ENCODE measurements around the gene DNAL4.

The DNAL4 gene

DNA sequence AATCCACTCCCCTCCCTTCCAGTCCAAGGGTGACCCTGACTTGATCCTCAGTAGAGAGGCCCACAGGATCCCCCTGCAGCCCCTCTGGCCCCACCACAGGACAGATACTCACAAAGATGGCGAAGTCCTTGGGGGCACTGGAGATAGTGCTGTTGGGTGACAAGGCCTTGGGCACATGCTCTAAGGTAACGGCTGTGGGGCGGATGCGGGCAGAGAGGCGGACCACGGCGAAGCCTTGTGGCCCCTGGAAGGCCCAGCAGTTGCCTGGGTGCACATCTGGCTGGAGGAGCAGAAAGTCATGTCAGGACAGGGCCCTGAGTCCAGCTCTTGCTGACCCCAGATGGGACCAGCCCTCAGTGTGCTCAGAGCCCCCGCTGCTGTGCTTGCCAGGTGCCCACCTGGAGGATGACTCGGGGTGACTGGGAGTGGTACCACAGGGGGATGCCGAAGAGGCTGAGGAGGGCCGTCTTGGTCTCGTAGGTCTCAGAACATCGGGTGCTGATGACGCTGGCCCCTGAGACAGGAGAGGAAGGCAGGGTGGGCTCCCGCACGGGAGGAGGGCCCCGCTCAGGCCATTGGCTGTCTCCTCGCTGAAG is 55.4 kb downstream of the DNAL4 start:
- no peak for DNase-seq (ENCODE audit: low spot score)

DNA sequence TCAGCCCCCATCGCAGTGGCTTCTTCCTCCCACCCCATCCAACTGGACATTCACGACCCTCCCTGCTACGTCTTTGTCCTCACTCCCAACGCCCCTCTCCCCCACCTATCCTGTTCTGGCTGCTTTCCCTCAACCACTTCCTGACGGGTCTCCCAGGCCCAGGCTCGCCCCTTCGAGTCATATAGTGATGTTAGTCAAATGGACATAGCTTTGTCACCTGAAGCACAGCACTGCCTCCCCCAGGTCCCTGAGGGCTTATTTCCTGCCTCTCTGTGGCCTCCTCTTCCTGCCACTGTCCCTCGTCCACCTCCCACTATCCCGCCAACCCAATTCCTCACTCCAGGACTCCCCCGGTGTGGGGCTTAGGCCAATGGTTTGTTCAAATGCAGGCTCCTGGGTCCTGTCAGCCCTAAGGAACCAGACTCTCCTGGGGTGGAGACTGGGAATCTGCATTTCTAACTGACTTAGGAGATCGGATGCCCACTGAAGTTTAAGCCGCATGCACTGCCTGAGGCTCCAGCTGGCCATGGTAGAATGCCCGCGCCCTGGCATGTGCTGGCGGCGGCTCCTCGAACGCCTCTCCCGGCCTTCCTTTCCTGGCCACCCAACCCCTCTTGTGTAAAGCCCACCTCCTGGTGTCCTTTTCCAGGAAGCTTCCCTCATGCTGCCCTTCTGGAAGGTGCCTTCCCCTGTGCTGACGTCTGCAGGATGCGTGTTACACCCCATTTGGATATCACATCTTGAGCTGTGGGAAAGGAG is 56.5 kb downstream of the DNAL4 start:
- DNase-seq (ENCODE audit: low spot score): no peak

DNA sequence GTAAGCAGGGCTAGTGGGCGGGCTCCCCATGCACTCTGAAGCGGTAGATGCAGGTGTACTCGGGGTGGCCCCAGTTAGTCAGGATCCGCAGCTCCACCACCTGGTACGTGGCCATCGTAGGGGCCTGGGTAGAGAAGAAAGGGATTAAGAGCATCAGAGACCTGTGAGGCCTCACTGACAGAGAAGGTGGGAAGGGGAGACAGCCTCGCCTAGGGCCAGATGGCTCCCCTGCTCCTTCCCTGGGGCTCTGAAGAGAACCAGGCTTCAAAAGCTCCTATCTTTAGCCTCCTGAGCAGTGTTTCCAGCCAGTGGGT is 57.7 kb downstream of the DNAL4 start:
- no peak for DNase-seq (ENCODE audit: low spot score)

DNA sequence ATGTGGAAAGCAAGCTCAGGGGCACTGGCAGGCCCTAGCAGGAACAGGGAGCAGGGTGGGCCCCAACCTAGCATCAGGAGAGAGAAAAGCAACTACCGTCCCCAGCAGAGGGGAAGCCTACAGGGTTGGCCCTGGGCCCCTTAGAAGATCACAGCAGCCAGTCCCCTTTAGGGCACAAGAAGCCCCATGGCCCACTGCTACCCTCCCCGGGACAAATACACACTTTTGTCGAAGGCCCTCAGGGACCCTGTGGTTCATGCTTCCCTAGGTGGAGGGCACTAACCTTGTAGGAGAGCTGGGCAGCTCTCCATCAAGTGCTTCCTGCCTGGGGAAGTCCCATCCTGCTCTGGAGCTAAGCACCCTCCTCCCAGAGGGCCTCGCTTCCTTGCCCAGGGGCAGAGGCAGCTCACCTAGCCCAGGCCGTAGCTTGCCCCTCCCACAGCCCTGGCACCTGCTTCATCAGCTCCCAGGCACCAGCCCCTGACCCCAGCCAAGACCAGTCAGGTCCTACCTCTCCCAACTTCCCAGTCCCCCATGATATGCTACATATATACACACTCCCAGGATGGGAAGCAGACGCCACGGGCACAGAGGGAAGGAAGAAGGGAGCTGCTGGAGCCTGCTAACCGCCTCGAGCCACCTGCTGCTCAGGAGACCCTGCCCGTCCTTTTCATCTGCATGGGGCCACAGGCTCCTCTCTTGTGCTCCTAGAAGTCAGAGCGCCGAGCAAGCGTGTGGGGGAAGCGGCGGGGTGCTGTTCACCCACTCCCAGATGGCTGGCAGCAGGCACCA is 58.3 kb downstream of the DNAL4 start:
- DNase-seq (ENCODE audit: low spot score): no peak

DNA sequence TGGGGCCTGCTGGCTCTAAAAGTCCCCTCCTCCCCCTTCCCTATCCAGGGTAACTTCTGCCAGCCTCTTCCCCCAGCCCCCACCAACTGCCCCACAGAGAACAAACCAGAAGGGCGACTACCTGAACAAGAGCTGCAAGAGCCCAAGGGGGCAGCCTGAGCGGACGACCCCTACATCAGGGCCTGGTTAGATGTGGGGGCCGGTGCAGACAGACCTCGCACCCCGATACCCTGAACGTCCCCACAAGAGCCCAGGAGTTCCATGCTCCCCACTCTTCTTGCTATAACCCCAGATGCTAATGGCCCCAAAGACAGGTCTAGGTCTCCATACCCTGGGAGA is 58.8 kb downstream of the DNAL4 start:
- no peak for DNase-seq (ENCODE audit: low spot score)

DNA sequence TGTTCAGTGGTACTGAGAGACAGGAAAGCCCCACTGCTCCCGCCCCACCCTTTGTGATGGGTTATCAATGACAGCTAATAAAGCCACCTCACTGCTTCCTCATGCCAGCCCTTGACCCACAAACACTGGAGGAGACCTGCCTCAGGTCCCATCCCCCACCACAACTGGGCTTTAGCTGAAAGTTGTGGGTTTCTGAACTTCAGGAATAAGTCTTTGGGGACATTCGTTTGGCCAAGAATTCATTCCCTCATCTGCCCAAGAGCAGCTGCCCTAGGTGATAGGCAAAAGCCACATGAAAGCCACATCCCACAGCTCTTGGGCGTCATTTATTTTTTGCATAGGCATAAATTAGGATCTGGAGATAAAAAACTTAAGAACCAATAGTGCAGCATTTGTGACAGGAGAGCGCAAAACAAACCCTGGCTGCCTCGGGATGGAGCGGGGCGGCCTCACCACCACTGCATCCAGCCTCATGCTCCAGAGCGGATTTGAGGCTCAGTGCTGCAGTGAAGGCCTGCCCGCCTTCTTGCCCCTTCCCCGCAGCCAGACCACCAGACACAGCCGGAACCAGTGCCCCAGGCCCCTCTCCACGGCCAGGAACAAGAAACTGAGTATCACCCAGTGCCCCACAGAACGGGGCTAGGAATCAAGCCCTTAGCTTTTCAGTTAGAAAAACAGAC is 59.4 kb downstream of the DNAL4 start:
- no peak for DNase-seq (ENCODE audit: low spot score)

DNA sequence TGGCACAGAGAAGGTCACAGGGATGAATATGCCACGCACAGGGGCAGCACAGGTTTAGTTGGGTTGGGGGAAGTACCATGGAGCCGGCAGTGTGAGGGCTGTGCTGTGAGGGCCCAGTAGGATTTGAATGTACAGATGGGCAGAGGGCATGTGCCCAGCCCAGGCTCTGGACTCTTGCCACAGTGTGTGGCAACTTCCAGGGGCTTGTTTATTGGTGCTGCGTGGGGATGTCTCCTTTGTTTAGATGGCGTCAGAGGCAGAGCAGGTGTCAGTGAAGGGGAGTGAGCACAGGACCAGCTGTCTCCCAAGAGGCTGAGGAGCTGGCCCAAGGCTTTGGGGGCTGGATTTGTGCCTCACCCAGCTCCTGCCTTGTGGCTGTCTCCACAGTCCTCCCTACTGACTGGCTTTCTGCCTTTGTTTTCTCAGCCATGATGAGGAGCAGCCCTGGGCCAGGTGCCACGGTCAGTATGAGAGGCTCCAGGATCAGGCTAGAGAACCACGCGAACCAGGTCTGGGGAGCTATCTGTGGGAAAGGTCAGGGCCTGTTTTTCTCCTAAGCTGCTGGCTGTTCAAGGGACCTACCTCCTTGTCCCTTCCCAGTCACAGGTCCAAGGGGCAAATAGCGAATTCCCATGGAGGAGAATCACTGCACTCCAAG is 60.1 kb downstream of the DNAL4 start:
- DNase-seq (ENCODE audit: low spot score): no peak

DNA sequence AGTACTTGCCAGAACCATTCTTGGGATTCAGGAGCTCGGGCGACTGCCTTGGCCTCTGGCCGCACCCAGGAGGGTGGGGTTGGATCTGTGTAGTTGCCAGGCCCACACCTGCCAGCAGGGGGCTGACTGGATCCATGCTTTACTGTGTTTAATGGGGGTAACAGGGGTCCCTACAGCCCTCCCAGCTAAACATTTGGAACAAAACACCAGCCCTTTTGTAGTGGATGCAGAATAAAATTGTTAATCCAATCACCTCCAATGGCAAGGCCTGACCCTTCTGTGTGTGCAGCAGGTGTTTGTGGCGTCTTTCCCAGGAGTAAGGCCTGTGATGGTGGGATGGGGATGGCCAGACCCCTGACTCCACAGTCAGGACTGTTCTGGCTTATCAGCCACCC is 60.6 kb downstream of the DNAL4 start:
- DNase-seq (ENCODE audit: low spot score): peak; percentile 62

DNA sequence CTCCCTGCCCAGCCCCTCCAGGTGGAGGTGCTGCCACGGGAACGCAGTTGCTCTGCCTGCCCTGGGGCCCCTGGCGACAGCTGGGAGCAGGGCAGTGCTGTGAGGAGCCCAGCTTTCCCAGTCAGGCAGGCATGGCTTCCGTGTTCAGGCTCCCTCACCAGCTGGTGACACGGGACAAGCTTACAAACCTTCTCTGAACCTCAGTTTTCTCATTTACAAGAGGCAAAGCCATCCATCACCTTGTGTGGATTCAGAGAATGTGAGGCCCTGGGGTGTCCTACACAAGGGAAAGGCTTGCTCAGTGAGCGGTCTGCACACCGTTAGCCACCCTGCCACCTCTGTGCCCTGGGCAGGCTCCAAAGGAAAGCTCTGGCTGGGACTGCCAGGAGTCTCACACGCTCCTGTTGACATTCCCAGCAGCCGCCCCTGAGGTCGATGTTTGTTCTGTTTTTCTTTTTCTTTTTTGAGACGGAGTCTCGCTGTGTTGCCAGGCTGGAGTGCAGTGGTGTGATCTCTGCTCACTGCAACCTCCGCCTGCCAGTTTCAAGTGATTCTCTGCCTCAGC is 61.6 kb downstream of the DNAL4 start:
- DNase-seq (ENCODE audit: low spot score): no peak

DNA sequence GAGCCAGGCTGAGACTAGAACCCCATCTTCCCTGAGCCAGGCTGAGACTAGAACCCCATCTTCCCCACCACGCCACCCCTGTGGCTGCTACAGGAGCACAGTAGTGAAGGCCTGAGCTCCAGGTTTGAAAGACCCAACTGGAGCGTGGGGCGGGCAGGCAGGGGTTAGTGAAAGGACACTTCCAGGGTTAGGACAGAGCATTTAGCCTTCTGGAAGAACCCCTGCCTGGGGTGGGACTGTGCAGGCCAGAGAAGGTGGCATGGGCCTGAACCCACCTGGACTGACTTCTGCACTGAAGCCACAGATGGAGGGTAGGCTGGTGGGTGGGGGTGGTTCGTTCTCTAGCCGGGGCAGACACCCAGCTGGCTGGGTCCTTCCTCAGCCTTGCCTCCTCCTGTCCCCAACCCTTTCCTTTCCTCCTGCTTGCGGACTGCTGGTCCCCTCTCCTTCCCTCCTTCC is 62.2 kb downstream of the DNAL4 start:
- DNase-seq (ENCODE audit: low spot score): no peak

DNA sequence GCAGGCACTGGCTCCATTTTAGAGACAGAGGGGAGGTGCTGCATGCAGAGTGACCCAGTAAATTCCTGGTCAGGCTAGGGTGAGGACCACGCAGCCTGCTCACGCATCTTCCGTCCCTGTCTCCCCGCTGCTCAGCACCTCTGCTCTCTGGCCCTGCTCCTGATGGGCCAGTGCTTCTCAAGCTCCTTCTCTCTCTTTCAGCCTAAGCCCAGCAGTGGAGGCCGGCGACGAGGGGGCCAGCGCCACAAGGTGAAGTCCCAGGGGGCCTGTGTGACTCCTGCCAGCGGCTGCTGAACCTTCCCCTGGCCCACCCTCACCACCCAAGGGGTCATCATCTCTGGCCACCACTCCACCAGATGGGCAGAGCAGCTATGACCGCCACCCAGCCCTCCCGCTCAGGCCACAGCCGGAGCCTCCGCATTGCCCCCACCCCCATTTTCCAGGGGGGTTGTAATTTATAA is 63.5 kb downstream of the DNAL4 start:
- DNase-seq (ENCODE audit: low spot score): no peak

DNA sequence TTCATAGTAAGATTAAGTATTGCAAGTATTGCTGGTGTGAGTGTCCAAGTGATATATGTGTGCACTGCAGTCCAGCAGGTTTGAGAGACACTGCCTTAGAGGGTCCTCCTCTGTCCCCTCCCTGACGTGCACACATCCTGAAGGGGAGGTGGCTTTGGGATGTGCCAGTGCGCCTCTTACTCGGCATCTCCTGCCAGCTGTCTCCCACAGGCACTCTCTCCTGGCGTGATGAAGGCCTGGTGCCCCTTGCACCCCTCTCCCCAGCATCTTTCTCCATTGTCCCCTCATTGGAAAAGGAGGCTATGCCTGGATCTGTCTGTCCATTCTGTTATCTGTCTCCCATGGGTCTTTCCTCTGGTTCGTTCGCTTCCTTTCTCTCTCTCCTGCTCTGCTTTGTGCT is 64.0 kb downstream of the DNAL4 start:
- no peak for DNase-seq (ENCODE audit: low spot score)

DNA sequence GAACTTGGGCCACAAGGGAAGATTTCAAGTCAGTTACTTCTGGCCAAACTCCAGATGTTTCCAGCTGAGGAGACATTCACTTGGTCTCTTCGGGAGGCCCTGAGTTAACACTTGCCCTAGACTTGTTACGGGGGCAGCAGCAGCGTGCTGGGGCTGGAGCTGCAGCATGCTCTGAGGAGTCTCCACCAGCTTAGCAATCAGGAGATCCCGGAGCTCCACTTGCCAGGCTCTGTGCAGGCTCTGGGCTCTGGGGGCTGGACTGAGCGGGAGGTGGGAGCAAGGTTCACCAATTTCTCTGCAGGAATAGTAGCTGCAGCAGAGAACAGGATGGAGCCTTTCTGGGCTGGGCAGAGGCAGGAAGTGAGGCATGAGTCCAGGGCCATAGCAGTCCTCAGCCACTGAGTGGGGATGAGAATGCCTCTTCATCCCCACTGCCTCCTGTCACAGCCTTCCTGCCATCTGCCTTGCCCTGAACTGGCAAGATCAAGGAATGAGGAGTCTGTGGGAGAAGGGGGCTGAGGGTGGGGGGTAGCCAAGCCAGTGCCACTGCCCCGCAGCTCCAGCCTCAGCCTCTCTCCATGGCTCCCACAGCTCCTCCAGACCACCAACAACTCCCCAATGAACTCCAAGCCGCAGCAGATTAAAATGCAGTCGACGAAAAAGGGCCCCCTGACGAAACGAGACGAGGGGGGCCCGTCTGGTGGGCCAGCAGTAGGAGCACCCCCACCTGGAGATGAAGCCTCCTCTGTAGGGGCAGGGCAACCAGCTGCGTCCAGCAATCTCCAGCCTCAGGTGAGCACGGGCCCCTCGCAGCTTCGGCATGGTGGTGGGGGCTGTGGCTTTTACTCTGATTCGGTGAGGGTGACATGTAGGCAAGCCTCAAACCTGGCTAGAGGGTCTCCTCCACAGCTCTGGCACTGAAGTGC is 64.8 kb downstream of the DNAL4 start:
- no peak for DNase-seq (ENCODE audit: low spot score)
